Measurements from ENCODE around the gene ZNF724.

Gene ZNF724

GRCh38 chr19:23263396-23263795, 13.2 kb upstream of the ZNF724 start (continued):
- TF ChIP-seq KLF9 (tag by site-specific recombination; IDR thresholded peaks at IDR 0.05; ENCODE audit: low read depth) (no peak), ZNF639 (tag by site-specific recombination; IDR thresholded peaks at IDR 0.05) (no peak), ZNF16 (tag by site-specific recombination; IDR thresholded peaks at IDR 0.05; ENCODE audit: low read depth) (no peak)

- Histone ChIP-seq H3K36me3 (ENCODE audit: control insufficient read depth in 2 of 2, insufficient read depth in 1 of 2, low read length in 2 of 2) (peaks cover 15 to 64% of the 10 kb centered on the region in 2 experiments; a peak in 2 of 3 replicates), H3K9me3 (ENCODE audit: control insufficient read depth, insufficient read depth, low read depth, low read length) (no peaks in the 10 kb centered on the region), H3K4me3 (ENCODE audit: low read depth, low read length) (no peak overlapping the region), H3K27ac (ENCODE audit: extremely low read depth, low read depth, low read length) (no peak overlapping the region), H3K4me1 (ENCODE audit: control insufficient read depth, insufficient read depth, low read length) (no peaks in the 10 kb centered on the region)
- TF ChIP-seq PRDM1 (tag by site-specific recombination; IDR thresholded peaks at IDR 0.05) (no peak), GFI1B (tag by site-specific recombination; IDR thresholded peaks at IDR 0.05) (no peak), ZNF292 (tag by site-specific recombination; IDR thresholded peaks at IDR 0.05; ENCODE audit: borderline replicate concordance, low read depth) (no peak), ZNF501 (tag by site-specific recombination; IDR thresholded peaks at IDR 0.05) (no peak), ZNF184 (tag by site-specific recombination; IDR thresholded peaks at IDR 0.05) (no peak)
- ChIA-PET CTCF (no interaction called here), POLR2A (interaction anchor here (1.1 kb wide), 1 partner anchor 11 kb away, joined by 4 read pairs; no protein-coding TSS in a partner anchor)
These were observed 12.7 kb upstream of the ZNF724 start for GRCh38 chr19:23262920-23263319.

- TF ChIP-seq ZNF174 (tag by site-specific recombination; IDR thresholded peaks at IDR 0.05), result no peak
- TF ChIP-seq MEIS1 (CRISPR knock-in tag; IDR thresholded peaks at IDR 0.05; ENCODE audit: borderline replicate concordance), result no peak
- TF ChIP-seq ZNF394 (tag by site-specific recombination; IDR thresholded peaks at IDR 0.05; ENCODE audit: borderline replicate concordance), result no peak
- TF ChIP-seq REST (tag by site-specific recombination; IDR thresholded peaks at IDR 0.05), result no peak
- TF ChIP-seq ZNF776 (tag by site-specific recombination; IDR thresholded peaks at IDR 0.05; ENCODE audit: borderline replicate concordance), result no peak
- TF ChIP-seq KLF7 (tag by site-specific recombination; IDR thresholded peaks at IDR 0.05; ENCODE audit: borderline replicate concordance), result no peak
- no peak for TF ChIP-seq ZNF513 (tag by site-specific recombination; IDR thresholded peaks at IDR 0.05)
- no peaks in the 10 kb centered on the region for H3K4me1 ChIP-seq (ENCODE audit: control insufficient read depth, insufficient read depth, low read length)
- peaks cover 4 to 68% of the 10 kb centered on the region in 2 experiments; a peak in 2 of 3 replicates for H3K36me3 ChIP-seq (ENCODE audit: control insufficient read depth in 2 of 2, insufficient read depth in 1 of 2, low read length in 2 of 2)
- H3K9me3 ChIP-seq (ENCODE audit: control insufficient read depth, insufficient read depth, low read depth, low read length), result no peaks in the 10 kb centered on the region
- POLR2A ChIA-PET, result no interaction called here
- H3K4me3 ChIP-seq (ENCODE audit: low read depth, low read length), result no peak overlapping the region
- CTCF ChIA-PET, result no interaction called here
- H3K27ac ChIP-seq (ENCODE audit: extremely low read depth, low read depth, low read length), result no peak overlapping the region
These were observed 11.4 kb upstream of the ZNF724 start for GRCh38 chr19:23261496-23262020.

All from HEK293 (cell line).